ENCODE results near the gene DHRS7B.

- TF ChIP-seq CTCF (IDR thresholded peaks at IDR 0.05) (no peak), POLR2AphosphoS5 (IDR thresholded peaks at IDR 0.05; ENCODE audit: low read depth, low read length) (no peak)
Measured at GRCh38 chr17:21125862-21126261, 902 bp upstream of the DHRS7B start.

Measured in Panc1 (cell line).